ENCODE data around the gene DRD2.

The DRD2 gene

DNA sequence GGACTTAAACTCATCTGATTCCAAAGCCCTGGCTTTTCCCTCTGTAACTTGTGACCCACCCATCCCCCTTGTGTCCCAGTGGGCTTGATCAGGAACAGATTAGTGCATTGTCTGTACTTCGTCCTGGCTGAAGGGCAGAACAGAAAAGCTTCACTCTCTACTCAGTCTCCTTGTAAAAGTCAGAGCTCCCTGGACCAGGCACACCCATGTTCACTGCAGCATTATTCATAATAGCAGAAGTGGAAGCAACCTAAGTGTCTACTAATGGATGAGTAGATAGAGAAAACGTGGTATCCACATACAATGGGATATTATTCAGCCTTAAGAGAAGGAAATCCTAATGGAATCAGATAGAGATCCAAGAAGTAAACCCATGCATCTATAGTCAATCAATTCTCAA is 20.7 kb downstream of the DRD2 start:
- TF ChIP-seq FOXM1 (IDR thresholded peaks at IDR 0.05; ENCODE audit: borderline replicate concordance, low read depth): no peak
- no peak for TF ChIP-seq EP300 (IDR thresholded peaks at IDR 0.05; ENCODE audit: borderline replicate concordance)
- TF ChIP-seq EGR1 (IDR thresholded peaks at IDR 0.05): no peak
- TF ChIP-seq TEAD4 (IDR thresholded peaks at IDR 0.05): no peak
- TF ChIP-seq CEBPB (IDR thresholded peaks at IDR 0.05): no peak
- TF ChIP-seq MAX (IDR thresholded peaks at IDR 0.05): no peak
- no peak for TF ChIP-seq CREB1 (IDR thresholded peaks at IDR 0.05; ENCODE audit: low read depth)
- TF ChIP-seq RAD21 (IDR thresholded peaks at IDR 0.05; ENCODE audit: low read depth): no peak
- TF ChIP-seq REST (IDR thresholded peaks at IDR 0.05; ENCODE audit: low read depth): no peak
- no peak for TF ChIP-seq ZBTB7A (IDR thresholded peaks at IDR 0.05; ENCODE audit: low read depth)
- TF ChIP-seq NFIC (IDR thresholded peaks at IDR 0.05): no peak
- TF ChIP-seq, protein P1, sequence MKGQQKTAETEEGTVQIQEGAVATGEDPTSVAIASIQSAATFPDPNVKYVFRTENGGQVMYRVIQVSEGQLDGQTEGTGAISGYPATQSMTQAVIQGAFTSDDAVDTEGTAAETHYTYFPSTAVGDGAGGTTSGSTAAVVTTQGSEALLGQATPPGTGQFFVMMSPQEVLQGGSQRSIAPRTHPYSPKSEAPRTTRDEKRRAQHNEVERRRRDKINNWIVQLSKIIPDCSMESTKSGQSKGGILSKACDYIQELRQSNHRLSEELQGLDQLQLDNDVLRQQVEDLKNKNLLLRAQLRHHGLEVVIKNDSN (IDR thresholded peaks at IDR 0.05): no peak
- TF ChIP-seq TCF12 (IDR thresholded peaks at IDR 0.05; ENCODE audit: low read depth): no peak
- no peak for TF ChIP-seq TAF1 (IDR thresholded peaks at IDR 0.05; ENCODE audit: low read depth)
- TF ChIP-seq YY1 (IDR thresholded peaks at IDR 0.05; ENCODE audit: low read depth): no peak

DNA sequence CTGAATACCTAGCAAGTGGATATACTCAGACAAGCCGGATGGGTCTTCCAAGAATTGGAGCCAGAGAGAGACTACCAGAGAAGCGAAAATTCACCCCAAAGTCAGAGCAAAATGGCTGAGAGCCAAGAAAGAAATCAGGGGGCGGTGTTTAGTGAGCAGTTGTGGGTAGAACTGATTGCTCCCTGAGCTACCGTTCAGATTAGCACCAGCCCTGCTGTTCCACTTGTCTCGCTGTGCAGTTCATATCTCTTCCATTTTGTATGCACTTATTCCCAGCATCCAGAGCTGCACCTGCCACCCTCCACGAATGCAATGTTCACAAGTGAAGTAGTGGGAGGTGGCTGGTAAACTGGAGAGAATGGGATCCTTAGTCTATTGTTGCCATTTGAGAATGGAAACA is 25.5 kb downstream of the DRD2 start:
- TF ChIP-seq REST (IDR thresholded peaks at IDR 0.05; ENCODE audit: low read depth) (no peak), RAD21 (IDR thresholded peaks at IDR 0.05; ENCODE audit: low read depth) (no peak)

GRCh38 chr11:113448316-113448677 is 26.9 kb downstream of the DRD2 start:
- TF ChIP-seq REST (IDR thresholded peaks at IDR 0.05; ENCODE audit: low read depth) (no peak), EGR1 (IDR thresholded peaks at IDR 0.05) (no peak), CEBPB (IDR thresholded peaks at IDR 0.05) (no peak), EP300 (IDR thresholded peaks at IDR 0.05; ENCODE audit: borderline replicate concordance) (no peak), YY1 (IDR thresholded peaks at IDR 0.05; ENCODE audit: low read depth) (no peak)

DNA sequence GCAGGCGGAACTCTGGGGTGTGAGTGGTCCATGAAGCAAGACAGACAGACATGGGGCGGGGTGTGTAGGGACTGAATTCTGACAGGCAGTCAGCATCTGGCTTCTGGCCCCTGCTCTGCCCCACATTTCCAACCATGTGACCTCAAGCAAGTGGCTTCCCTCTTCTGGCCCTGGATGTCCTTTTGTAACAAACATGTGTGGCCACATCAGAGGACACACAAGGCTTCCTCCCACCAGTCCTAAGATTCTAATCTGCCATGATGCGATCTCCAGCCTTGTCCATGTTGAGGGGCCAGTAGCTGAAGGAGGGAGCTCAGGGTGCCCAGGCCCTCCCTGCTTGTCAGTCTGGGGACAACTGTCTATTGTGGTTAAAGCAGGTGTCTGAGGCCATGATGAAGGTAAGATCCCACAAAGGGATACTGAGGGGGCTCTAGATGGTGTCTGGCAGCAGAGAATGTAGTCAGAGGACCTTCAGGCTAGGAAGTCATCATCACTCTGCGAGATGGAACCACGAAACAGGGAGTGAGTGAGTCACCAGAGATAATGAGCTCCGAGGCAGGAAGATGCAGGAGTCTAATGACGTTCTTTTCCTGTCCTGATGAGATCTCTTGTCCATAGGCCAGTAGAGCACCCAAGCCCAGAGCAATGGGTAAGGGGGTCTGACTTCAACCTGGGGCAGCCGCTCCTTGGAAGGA is 27.4 kb downstream of the DRD2 start:
- TF ChIP-seq TEAD4 (IDR thresholded peaks at IDR 0.05): no peak
- TF ChIP-seq MAX (IDR thresholded peaks at IDR 0.05): no peak
- TF ChIP-seq REST (IDR thresholded peaks at IDR 0.05; ENCODE audit: low read depth): no peak
- no peak for TF ChIP-seq ZBTB7A (IDR thresholded peaks at IDR 0.05; ENCODE audit: low read depth)

Measured in Ishikawa (cell line).